GM12891 (cell line): ENCODE results near the gene PYGL.

Experiments
- PAX5 ChIP-seq: IDR thresholded peaks from 2 replicates; pipeline ENCODE4 v1.6.1; 2011; ENCODE audit warnings: low read length, moderate library complexity, mild to moderate bottlenecking; ENCODE audit not compliant: insufficient read depth, severe bottlenecking
- POLR2A ChIP-seq: IDR thresholded peaks from 2 replicates; pipeline ENCODE4 v1.6.1; 2011; ENCODE audit warnings: low read depth, low read length, control low read depth
- POLR2AphosphoS5 ChIP-seq: IDR thresholded peaks from 2 replicates; pipeline ENCODE4 v1.6.1; 2011; ENCODE audit warnings: low read depth, low read length, control low read depth
- POU2F2 ChIP-seq: IDR thresholded peaks from 2 replicates; pipeline ENCODE4 v1.6.1; 2011; ENCODE audit warnings: low read depth, mild to moderate bottlenecking, control low read depth, low read length, moderate library complexity
- SPI1 ChIP-seq: IDR thresholded peaks from 2 replicates; pipeline ENCODE4 v1.6.1; 2011; ENCODE audit warnings: low read depth, low read length, control low read depth
- TAF1 ChIP-seq: IDR thresholded peaks from 2 replicates; pipeline ENCODE4 v1.6.1; 2011; ENCODE audit warnings: low read depth, low read length, control low read depth

- TF ChIP-seq POLR2A (no peak), POLR2AphosphoS5 (no peak), SPI1 (no peak), TAF1 (no peak), POU2F2 (no peak), PAX5 (no peak)
Measured at GRCh38 chr14:50967790-50968189, 23.5 kb upstream of the PYGL start.
